Chondrocyte (in vitro differentiated cells): ENCODE results near the gene ATP2B2. TPM values are rescaled to one million over a fixed set of nuclear protein-coding genes. Genes with fewer than 3 reads are reported as not detected.
A peak's percentile ranks its signal among the peaks of the same experiment; 100 is the strongest.

Experiments used
- DNase-seq: peaks from one replicate; pipeline ENCODE4 v3.0.0; 2021; ENCODE audit warnings: mixed read lengths, low spot score
- H3K27ac Mint-ChIP-seq: one replicate; pipeline ENCODE4 v1.8.0; 2021; ENCODE audit warnings: mild to moderate bottlenecking, moderate library complexity, mixed read lengths; ENCODE audit not compliant: unreplicated experiment
- H3K27me3 Mint-ChIP-seq: 2 replicates; pipeline ENCODE4 v1.8.0; 2021; ENCODE audit warnings: low read depth, mixed read lengths
- H3K36me3 Mint-ChIP-seq: 2 replicates; pipeline ENCODE4 v1.8.0; 2021; ENCODE audit warnings: low read depth, mixed read lengths
- H3K4me1 Mint-ChIP-seq: 2 replicates; pipeline ENCODE4 v1.8.0; 2021; ENCODE audit warnings: low read depth, mild to moderate bottlenecking, mixed read lengths
- H3K4me3 Mint-ChIP-seq: one replicate; pipeline ENCODE4 v1.8.0; 2021; ENCODE audit warnings: mild to moderate bottlenecking, moderate library complexity, mixed read lengths; ENCODE audit not compliant: unreplicated experiment
- H3K9me3 Mint-ChIP-seq: 2 replicates; pipeline ENCODE4 v1.8.0; 2021; ENCODE audit warnings: low read depth, mixed read lengths
- total RNA-seq: library from RNA; stranded (reverse); gene quantifications from 3 replicates; pipeline ENCODE4 v1.2.1, GENCODE V29; 2021
- TF ChIP-seq, protein P1 (sequence below): fragments of 200-600 bp; sonication (generic); IDR thresholded peaks from 2 replicates; pipeline ENCODE4 v1.5.0; 2021; ENCODE audit warnings: antibody characterized with exemption, mild to moderate bottlenecking, moderate library complexity

ATP2B2 gene
- total RNA-seq, 1 donor from 2014 or later, result 0.25 TPM

- H3K4me1 Mint-ChIP-seq, result peaks cover 14% of the 10 kb centered on the region
- H3K36me3 Mint-ChIP-seq, result peaks cover 61% of the 10 kb centered on the region
- no peak overlapping the region for H3K27ac Mint-ChIP-seq
- DNase-seq, result no peak
- no peaks in the 10 kb centered on the region for H3K27me3 Mint-ChIP-seq
- TF ChIP-seq, protein P1, sequence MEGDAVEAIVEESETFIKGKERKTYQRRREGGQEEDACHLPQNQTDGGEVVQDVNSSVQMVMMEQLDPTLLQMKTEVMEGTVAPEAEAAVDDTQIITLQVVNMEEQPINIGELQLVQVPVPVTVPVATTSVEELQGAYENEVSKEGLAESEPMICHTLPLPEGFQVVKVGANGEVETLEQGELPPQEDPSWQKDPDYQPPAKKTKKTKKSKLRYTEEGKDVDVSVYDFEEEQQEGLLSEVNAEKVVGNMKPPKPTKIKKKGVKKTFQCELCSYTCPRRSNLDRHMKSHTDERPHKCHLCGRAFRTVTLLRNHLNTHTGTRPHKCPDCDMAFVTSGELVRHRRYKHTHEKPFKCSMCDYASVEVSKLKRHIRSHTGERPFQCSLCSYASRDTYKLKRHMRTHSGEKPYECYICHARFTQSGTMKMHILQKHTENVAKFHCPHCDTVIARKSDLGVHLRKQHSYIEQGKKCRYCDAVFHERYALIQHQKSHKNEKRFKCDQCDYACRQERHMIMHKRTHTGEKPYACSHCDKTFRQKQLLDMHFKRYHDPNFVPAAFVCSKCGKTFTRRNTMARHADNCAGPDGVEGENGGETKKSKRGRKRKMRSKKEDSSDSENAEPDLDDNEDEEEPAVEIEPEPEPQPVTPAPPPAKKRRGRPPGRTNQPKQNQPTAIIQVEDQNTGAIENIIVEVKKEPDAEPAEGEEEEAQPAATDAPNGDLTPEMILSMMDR, result no peak
- no peak overlapping the region for H3K4me3 Mint-ChIP-seq
- H3K9me3 Mint-ChIP-seq, result no peaks in the 10 kb centered on the region
These were observed 196.7 kb downstream of the ATP2B2 start for GRCh38 chr3:10308678-10309077.

GRCh38 chr3:10306156-10306555 is 199.2 kb downstream of the ATP2B2 start:
- no peak overlapping the region for H3K4me3 Mint-ChIP-seq
- H3K27me3 Mint-ChIP-seq, result no peaks in the 10 kb centered on the region
- no peak for DNase-seq
- TF ChIP-seq, protein P1, result no peak
- peaks cover 11% of the 10 kb centered on the region for H3K4me1 Mint-ChIP-seq
- no peak overlapping the region for H3K27ac Mint-ChIP-seq
- peaks cover 59% of the 10 kb centered on the region for H3K36me3 Mint-ChIP-seq
- H3K9me3 Mint-ChIP-seq, result no peaks in the 10 kb centered on the region

DNA sequence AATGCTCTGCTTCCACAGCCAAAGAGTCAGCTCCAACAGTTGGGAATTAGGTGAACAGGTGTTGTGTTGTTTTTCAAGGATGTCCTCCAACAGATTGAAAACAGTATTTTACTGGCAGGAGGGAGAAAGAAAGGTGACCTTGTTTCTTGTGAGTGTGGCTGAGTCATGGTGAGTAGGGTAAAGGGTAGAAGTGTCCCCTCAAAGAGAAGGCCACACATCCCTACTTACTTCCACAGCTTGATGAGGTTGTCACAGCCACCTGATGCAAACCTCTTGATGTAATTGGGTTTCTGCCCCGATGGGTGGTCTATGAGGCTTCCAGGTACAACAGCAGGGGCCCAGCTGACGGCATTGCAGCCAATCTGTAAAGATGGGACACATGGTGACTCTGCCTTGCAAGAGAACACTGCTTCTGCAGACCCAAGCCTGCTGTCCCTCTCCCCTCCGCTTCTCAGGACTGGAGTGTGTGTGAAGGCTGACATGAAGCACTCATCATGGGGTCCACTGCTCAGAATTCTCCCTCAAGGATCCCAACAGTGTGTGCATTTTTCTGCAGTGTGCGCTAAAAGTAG is 200.0 kb downstream of the ATP2B2 start:
- H3K36me3 Mint-ChIP-seq, result peaks cover 56% of the 10 kb centered on the region
- H3K27ac Mint-ChIP-seq, result no peak overlapping the region
- TF ChIP-seq, protein P1, result no peak
- H3K4me3 Mint-ChIP-seq, result no peak overlapping the region
- H3K27me3 Mint-ChIP-seq, result no peaks in the 10 kb centered on the region
- peaks cover 3% of the 10 kb centered on the region for H3K4me1 Mint-ChIP-seq
- no peaks in the 10 kb centered on the region for H3K9me3 Mint-ChIP-seq
- no peak for DNase-seq

- Mint-ChIP-seq H3K27me3 (no peaks in the 10 kb centered on the region), H3K27ac (peak overlapping the region; percentile 49), H3K4me3 (no peak overlapping the region), H3K4me1 (peaks cover 2% of the 10 kb centered on the region), H3K36me3 (peaks cover 54% of the 10 kb centered on the region), H3K9me3 (no peaks in the 10 kb centered on the region)
- TF ChIP-seq, protein P1, result no peak
- DNase-seq, result no peak
These were observed 200.5 kb downstream of the ATP2B2 start for GRCh38 chr3:10304905-10305304.

GRCh38 chr3:10303785-10304184 is 201.6 kb downstream of the ATP2B2 start:
- no peaks in the 10 kb centered on the region for H3K4me1 Mint-ChIP-seq
- no peak overlapping the region for H3K4me3 Mint-ChIP-seq
- H3K27me3 Mint-ChIP-seq, result no peaks in the 10 kb centered on the region
- peaks cover 51% of the 10 kb centered on the region for H3K36me3 Mint-ChIP-seq
- H3K9me3 Mint-ChIP-seq, result no peaks in the 10 kb centered on the region
- DNase-seq, result no peak
- TF ChIP-seq, protein P1, result no peak
- H3K27ac Mint-ChIP-seq, result no peak overlapping the region
